Stimulated activated CD8-positive, alpha-beta memory T cell treated with anti-CD3 and anti-CD28 coated beads, Interleukin-7, amount 100 ng/mL, for 48 hours (primary cell): ENCODE data around the gene CYB561D2.

ENCODE experiments used
- DNase-seq, 2 donors: peaks; one replicate each; pipeline ENCODE4 v3.0.0-alpha.2; 2020; ENCODE audit warnings: low read depth in 1 of 2; ENCODE audit errors: extremely low read depth in 1 of 2

CYB561D2 gene

DNA sequence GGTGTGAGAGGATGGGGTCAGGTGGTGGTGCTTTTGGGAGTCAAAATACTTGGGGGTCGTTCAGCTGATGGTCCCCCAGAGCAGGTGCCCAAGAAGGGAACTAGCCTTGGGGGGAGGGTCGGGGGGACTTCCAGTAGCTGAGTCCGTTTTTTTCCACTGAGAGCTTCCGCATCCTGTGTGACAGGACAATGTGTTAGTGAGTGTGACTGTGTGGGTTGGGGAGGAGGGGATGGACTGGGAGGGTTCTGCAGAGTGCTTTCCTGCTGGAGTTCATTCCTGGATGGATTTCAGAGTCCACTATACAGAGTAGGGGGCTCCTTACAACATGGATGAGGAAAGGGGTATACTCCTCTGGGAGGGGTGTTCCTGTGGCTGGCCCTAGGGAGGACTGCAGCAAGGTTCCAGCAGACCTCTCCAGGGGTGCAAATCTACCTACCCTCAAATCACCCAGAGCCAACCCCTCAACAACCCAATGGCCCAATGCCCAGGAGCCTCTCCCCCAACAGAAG lies 27.5 kb upstream of the CYB561D2 start:
- DNase-seq = no peak

DNA sequence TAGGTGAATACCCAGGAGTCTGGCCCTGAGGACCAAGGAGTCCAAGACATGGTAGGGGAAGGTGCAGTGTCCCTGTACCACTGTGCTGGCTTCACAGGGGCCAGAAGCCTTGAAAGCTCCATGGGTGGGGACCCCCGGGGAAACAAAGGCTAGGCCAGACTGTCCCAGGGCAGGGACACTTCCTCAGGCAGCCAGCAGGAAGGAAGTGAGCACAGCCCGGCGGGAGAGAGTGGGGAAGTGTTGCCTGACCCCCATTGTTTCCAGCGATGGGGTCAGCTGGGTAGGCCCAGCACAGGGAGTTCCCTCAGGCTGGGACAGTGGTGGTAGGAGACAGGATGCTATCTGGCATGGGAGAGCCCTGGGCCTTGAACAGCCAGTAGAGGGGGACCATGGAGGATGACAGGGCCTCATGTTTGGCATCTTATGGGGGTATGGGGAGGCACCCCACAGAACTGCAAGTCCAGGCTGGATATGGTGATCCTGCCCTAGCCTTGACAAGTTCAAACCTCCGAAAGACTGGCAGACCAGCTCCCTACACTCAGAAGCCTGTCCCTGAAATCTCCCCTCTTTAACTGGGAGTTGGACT lies 27.0 kb upstream of the CYB561D2 start:
- no peak for DNase-seq

DNA sequence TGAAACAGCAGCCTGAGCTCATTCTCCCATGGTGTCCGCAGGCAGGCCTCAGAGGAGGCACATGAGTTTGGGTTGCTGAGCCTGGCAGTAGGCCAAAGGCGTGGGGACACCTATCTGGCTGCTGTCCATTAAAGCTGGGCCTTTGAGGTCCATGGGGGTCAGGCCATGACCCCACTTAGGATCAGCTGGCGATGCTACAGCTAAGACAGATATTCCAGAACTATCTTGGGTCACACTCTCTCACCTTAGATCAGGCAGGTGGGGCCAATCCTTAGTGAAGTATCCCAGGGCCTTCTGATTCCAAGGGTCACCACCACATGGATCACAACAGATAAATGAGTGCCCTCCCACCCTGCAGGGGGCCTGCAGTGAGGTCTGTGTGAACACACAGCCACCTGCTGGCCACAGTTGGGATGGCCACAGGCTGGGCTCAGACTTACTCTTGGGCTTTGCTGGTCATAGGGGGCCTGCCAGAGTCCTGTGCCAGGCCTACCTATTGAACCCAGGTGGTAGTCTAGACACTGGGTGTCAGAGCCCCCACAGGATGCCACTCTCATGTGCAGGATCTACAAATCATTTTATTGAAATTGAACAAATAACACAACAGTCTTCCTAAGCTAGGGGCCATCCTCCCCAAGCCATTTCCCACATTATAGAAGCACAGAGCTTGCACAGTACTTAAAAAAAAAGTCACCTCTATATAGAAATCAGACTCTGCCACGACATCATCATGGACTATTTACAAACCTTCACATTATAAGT lies 26.1 kb upstream of the CYB561D2 start:
- DNase-seq = peak in 1 of 2 donors; percentile 42

DNA sequence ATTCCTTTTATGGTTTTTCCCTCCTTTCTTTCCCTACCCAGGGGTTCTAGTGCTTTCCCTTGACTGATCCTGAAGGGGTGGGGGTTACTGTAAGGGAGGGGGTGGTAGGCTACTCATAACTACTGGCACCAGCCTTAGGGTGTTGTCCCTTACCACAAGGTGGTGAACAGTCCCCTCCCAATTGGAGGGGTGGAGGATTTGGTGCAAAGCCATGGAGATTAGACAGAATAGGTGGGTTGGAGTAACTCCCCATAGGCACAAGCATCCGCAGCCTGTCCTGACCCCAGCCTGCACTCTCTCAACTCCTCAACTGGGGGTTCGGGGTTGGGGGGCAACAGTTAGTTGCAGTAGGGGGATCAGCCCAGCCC lies 25.6 kb upstream of the CYB561D2 start:
- DNase-seq = no peak

DNA sequence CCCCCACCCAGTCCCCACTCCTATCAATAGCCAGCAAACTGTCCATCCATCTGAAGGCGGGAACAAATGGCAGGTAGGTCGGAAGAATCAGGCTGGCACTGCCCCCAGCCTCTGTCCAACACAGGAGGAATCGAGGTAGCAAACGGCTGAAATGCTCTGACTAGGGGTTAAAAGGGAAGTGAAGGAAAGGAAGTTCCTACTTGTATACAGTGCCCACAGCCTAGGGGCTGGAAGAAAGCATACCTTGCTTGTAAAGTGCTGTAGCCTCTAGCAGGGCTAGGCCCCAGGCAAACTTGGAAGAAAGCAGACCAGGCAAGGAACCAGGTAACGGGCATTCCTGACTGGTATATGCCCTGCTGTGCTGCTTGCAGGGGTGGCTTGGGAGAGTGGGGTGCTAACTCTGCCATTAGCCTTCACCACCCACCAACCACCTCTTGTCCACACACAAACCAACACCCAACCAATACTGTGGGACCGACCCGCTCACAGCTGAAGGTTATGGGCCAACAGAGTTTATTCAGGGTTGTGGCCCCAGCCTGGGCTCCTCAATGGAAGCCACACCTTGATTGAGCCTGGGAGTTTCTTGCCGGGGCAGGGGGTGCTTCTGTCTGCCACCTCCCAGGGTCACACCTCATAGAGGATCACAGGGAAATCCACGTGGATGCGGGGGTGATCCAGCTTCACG lies 25.0 kb upstream of the CYB561D2 start:
- no peak for DNase-seq

DNA sequence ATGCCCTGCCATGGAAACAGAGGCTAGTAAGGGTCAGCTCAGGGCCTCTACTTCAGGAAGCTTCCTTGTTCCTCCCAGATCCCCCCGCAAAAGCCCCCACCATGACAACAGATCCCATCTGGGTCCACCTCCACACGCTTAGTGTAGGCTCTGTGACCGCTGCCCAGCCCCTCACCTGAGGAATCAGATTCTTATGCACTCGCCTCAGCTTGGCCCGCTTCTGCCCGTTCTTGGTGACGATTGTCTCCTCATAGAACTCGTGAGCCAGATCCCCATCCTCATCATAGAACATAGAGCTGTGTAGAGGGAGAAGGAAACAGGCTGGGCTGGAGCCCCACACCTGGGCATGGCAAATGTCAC lies 24.5 kb upstream of the CYB561D2 start:
- DNase-seq = no peak

DNA sequence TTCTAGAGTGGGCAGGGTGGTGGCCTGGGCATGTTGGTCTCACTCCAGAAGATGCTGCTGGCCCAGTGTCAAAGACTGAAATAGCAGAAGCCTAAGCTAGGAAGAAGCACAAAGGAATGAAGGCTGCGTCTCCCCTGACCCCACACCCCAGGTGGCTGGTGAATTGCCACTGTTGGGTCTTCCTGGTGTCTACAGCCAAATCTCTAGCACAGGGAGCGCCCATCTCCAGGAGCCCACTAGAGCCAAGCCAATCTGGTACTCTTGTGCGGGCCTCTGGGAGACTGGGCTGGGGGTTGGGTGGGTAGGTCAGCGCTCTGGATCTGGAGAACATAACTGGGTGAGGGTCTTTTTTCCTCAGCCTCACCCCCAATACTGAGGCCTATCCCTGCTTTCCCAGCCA lies 23.5 kb upstream of the CYB561D2 start:
- no peak for DNase-seq

DNA sequence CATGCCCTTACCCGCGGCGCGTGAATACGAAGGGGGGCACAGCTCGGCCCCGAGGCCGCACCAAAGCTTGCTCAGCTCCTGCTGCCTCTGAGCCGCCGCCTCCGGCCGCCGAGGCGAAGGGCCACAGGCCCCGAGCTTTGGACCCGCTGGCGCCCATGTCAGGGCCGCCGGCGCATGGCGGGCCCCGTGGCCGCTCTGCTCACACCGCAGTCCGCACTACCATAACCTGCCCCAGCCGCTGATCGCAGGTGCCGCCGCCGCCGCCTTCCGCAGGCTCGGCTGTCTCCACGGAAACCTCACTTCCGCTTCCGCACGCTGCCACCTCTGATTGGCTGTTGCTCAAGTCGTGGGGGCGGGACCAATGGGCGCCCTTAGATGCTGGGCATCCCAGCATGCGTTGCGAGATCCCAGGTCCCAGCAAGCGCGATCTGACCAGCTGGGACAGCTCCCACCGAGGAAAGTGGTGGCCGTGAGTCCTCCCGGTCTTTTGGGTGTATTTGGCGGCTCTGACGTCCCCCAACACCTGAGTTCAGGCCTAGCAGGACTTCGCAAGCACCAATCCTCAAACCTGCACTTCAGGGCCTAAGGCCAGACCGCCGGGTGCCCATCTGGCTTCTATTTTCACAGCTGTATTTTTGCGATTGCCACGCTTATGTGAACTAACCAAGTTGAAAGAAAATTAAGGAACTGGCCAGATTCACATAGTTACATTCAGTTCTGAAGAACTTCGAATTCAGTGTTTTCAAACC lies 22.5 kb upstream of the CYB561D2 start, which contains the start of gene TUSC2:
Gene TUSC2 (minus strand): TSS at position 281 of the 749 bp plus-strand sequence. CDS start 124 bp downstream, at position 157.
- DNase-seq = peak; percentile 89 to 94

DNA sequence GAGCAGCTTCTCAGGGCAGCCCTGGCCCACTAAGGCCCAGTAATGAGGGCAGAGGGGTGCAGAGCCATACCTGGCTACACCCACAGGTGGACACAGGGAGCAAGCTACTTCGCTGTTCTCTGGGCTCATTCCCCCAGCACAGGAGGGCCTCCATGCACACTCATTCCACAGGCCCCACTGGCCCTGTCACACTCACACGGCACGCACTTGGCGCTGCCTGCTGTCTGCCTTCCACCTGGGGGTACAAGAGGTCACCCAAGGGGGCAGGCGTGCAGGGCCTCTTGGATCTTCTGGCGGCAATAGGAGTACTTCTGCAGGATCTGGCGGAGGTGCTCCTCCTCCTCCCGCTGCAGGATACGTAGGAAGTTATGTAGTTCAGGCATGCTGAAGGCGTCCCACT lies 20.3 kb upstream of the CYB561D2 start:
- no peak for DNase-seq

DNA sequence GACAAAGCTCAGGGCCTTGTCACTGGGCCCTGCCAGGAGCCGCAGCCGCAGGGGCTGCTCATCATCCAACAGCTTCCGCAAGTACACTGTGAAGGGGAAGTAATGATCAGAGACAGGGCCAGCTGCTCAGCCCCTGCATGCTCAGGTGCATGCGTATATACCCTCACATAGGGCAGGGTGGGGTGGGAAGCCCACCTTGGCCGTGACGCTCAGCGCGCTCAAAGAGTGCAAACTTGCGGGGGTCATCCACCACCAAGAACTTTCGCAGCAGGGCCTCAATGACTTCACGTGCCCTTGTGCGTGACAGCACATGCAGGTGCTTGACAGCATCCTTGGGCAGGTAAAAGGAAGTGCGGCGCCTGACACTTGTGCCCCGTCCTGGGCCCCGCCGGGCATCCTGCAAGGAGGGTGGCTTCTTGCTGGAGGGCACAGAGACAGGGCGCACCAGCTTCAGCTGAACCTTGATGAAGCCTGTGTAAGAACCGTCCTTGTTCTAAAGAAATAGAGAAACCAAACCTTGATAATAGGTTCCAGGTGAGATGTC lies 19.2 kb upstream of the CYB561D2 start:
- DNase-seq = no peak

DNA sequence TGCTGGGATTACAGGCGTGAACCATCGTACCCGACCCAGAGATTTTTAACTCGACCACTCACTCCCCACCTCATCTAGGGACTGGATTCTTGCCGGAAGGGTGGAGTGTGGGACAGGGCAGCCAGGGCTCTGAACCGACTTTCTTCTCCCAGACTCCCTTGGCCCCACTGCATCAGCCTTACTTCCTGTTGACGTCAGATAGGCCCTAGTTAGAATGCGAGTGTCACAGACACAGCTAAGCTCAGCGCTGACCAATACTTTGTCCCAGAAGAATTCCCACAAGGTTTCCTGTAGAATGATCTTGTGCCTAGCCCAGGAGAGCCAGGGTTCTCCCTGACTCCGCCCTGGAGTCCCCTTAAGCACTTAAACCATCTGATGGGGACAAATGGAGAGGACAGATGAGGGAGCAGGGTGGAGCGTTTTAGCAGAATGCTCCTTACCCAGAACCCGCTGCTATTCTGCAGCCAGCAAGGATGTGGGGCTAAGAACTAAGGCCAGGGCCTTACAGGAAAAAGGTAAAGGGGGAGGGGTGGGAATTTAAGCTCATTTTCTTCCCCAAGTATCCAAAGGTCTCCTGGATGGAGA lies 16.8 kb upstream of the CYB561D2 start:
- DNase-seq = no peak

DNA sequence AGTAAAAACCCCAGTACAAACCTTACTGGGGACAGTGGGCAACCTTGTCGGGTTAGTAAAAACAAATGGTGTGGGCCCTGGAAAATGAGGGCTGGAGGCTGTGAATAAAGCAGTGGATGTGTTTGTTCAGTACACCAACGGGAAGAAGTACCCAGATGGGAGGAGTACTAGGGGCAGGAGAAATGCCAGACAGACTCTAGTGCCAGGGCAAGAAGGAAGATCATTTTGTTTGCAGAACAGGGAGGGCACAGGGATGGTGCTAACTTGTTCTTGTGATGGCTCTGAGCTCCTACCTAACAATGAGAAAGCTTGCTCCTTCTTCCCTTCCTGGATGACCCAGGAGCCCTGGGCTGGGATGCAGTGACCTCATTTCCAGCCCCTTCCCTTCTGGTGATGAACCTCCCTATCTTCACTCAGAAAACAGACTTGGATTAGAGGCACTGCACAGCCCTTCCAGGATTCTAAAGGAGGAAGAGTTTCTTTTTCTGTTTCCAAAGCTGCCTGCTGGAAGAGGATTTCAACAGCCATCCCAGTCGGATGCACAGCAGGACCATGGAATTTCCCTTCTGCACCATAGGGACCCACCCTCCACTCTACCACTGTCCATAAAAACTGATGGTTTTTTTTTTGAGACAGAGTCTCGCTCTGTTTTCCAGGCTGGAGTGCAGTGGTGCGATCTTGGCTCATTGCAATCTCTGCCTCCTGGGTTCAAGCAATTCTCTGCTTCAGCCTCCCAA lies 16.2 kb upstream of the CYB561D2 start:
- DNase-seq = no peak

DNA sequence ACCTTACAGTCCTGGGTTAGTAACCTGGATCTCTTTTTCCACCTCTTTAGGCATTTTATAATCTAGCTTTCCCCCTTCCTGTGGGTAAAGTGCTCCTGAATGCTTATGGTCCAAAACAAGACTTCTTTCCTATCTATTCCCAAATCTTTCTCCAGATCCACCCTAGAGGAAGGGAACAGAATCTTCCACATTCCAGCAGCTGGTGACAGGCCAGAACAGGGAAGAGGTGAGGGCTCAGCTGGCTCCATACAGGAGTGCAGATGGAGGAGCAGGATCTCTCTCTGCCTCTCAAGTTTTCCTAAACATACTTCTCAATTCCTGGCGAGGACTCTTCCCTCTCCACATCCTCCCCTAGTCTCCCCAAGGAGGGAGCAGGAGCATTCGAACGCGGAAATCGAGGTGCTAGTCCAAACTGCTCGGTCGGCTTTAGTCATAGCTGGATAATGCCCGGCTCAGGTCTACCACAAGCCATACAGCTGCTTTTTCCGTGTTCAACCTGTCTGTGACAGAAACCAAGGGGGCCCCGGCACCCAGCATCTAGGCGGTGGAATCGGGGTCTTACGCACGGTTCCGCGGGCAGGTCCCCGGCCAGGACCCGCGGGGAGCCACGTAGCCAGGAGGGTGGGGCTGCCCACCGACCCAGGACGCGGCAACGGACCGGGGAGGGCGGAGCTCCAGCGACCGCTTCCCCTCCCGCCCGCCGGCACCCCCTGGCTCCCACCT lies 14.0 kb upstream of the CYB561D2 start:
- peak in 1 of 2 donors; percentile 43 for DNase-seq

DNA sequence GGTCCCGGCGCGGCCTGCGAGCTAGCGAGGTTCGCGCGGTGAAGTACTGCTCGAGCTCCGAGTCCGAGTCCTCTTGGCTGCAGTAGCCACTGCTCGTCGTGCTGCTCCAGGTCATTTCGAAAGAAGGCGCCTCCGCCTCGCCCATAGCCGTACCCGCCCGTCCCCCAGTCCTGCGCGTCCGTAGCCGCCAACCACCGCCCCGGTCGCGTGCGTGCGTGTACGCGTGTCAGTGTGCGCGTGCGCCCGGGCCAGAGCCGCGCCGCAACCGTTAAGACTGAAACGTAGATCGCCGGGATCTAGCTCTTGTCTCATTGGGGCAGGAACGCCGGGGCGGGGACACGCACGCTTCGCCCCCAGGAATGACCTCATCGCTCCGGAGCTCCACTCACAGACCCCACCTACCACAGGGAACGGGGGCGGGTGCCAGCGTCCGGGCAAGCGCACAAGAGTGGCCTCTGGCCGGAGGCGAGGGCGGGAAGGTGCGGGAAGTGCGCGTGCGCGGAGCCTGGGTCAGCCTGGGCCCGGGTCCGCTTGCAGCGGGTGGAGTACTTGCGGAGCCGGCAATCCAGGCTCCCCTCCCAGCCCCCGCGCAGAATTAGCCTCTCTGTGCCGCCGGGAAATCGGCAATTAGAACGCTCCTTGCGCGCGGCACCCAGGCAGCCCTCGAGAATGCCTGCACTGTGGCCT lies 13.3 kb upstream of the CYB561D2 start:
- peak; percentile 96 to 99 for DNase-seq

DNA sequence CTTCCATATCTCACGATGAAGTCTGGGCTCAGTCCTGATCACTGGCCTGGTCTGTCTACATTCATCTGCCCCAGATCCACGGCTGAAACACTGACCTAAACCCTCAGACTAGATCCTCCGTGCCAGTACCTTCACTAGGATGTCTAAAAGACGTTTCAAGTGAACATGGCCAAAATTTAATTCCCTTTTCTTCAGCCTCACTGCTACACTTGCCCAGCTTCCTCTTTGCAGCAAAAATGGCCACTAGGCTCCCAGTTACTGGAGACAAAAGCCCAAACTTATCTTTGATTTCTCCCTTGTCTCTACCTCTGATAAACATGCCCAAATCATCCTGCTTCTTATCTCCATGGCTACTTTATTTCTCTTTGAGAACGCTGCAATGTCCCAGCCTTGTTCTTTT lies 11.7 kb upstream of the CYB561D2 start:
- DNase-seq = no peak

DNA sequence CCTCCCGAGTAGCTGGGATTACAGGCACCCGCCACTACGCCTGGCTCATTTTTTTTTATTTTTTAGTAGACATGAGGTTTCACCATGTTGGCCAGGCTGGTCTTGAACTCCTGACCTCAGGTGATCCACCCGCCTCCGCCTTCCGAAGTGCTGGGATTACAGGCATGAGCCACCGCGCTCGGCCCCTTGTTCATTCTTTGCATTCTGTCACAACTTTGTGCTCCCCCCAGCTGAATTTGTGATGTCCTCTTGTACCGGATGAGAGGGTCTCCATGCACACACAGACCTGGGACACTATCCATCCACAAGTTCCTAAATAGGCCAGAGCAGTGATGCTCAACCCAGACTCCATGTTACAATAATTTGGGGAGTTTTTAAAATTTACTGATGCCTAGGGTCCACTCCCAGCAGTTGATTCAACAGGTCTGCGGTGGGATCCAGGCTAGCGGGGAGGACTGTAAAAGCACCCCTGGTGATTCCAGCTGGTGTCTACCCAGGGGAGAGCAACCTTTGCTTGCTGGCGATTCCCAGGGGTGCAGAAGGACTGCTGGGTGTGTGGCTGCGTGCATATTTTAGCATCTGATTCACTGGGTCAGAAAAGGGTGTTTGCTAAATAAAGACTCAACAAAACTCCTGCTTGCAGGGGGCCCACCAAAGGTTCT lies 11.0 kb upstream of the CYB561D2 start:
- no peak for DNase-seq

DNA sequence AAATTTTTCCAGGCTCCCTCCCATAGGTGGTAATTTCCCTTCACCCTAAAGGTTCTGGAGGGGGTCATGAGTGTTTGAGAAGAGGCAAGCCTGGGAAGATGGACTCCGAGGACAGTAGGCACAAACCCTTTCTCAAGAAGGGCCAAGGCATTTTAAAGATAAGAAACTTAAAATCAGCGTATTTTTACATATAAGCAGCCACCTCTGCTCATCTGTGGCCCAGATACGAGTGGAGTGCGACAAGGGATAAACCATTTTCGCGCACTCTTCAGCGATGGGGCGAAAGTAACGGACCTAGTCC lies 10.6 kb upstream of the CYB561D2 start:
- no peak for DNase-seq
